Stimulated activated CD4-positive, alpha-beta T cell treated with anti-CD3 and anti-CD28 coated beads, Interleukin-15, amount 100 ng/mL, for 1 hour (primary cell): ENCODE measurements around the gene NEDD8.

Experiments
- DNase-seq, 2 donors: peaks; one replicate each; pipeline ENCODE4 v3.0.0-alpha.2; 2020; ENCODE audit warnings: low read depth in 1 of 2, low spot score in 1 of 2

The NEDD8 gene

GRCh38 chr14:24197056-24197450 is 35.1 kb downstream of the NEDD8 start:
- no peak for DNase-seq

DNA sequence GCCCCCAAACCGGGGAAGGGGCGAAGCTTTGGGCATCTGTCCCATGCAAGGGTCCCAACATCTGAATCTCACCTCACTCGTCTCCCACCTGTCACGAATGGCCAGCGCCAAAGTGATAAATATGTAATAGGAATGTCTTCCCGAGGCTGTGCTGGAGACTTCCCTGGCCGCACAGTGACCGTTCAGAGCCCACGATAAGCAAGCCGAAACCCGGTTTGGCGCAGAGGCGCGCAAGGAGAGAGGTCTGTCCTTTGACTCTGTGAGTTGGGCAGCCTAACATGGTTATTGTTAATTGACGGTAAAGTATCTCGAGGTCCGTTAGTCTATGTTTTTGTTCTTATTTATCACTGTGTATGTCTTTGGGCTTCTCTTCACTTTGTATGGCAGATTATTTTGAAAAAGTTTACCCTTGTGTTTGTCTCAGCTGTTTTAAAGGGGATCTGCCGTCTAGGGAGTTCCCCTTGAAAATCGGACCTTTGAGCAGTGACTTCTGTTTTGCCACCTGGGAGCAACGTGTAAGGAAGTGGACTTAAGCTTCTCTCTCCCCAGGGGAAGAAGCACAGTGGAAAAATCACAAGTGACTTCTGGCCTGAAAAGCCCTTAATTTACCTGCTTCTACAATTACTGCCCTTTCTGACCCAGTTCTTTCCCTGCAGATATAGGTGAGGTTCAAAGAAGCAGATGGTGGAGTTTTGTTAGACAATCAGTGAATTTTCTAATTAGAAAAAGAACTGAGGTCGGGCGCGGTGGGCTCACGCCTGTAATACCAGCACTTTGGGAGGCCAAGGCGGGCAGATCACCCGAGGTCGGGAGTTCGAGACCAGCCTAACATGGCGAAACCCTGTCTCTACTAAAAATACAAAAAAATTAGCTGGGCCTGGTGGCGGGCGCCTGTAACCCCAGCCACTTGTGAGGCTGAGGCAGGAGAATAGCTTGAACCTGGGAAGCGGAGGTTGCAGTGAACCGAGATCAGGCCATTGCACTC is 35.8 kb downstream of the NEDD8 start:
- no peak for DNase-seq

GRCh38 chr14:24195186-24196070 is 36.7 kb downstream of the NEDD8 start, which contains the start of gene TM9SF1:
TSS of gene TM9SF1 (minus strand) at chr14:24195441. CDS start at chr14:24195019, 422 bp downstream.
- peak; percentile 72 to 78 for DNase-seq

GRCh38 chr14:24194873-24195185 is 37.3 kb downstream of the NEDD8 start:
- no peak for DNase-seq

- DNase-seq, result no peak
Observed at GRCh38 chr14:24194186-24194872, 37.8 kb downstream of the NEDD8 start.

GRCh38 chr14:24192933-24193332 is 39.2 kb downstream of the NEDD8 start:
- no peak for DNase-seq

GRCh38 chr14:24190416-24190815 is 41.8 kb downstream of the NEDD8 start:
- DNase-seq, result no peak

GRCh38 chr14:24189460-24189859 is 42.7 kb downstream of the NEDD8 start:
- no peak for DNase-seq

DNA sequence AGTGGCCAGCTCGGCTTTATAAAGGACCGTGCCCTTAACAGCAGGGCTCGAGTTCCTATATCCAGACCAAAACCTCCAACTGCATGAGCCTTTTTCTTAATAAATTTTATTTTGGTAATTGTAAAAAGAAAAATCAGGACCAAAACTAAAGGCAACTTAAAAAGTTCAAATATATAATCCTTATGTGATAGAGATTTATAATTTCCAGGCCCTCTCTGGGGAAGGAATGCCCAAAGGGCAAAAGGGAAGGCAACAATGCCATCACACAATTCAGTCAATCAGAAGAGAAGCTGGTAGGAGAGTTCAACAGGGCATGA is 43.1 kb downstream of the NEDD8 start:
- no peak for DNase-seq

DNA sequence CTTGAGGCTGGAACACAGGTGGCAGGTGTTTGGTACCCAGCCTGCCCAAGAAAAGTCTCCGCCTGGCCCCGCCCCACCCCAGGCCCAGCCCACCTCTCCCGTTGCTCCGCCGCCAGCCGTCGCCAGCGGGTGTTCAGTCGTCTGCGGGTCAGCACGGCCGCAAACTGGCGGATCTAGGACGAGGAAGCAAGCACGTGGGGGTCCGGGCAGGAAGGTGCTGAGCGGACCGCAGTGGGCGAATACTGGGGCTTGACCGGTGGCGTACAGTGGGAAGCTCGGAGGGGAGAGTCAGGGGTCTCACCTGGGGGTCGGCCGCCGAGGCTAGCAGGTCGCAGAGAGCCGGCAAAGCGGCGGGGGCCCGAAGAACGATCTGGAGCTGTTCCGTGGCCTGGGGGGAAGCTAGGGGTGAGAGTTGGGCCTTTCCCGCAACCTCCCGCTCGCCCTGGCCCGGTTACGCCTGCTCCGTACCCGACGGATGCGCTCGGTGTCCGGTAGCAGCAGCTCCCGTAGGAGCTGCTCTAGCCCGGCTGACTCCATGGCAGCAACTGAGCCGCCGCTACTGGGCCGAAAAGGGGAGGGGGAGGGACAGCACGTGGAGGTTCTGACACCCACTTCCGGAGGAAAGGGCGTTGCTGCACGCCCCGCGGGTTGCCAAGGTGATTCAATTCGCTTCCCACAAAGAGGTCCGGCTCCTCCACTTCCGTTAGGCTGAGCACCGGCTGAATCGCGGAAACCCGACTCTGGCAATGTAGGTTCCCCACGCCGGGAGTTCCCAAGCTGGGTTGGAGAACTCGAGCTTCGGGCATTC is 43.7 kb downstream of the NEDD8 start, which contains the start of gene IPO4:
IPO4 (minus strand) TSS at position 566 of the 808 bp plus-strand sequence; CDS start at position 537, 29 bp downstream.
- peak; percentile 85 to 89 for DNase-seq

- no peak for DNase-seq
Observed at GRCh38 chr14:24187539-24187915, 44.6 kb downstream of the NEDD8 start.

DNA sequence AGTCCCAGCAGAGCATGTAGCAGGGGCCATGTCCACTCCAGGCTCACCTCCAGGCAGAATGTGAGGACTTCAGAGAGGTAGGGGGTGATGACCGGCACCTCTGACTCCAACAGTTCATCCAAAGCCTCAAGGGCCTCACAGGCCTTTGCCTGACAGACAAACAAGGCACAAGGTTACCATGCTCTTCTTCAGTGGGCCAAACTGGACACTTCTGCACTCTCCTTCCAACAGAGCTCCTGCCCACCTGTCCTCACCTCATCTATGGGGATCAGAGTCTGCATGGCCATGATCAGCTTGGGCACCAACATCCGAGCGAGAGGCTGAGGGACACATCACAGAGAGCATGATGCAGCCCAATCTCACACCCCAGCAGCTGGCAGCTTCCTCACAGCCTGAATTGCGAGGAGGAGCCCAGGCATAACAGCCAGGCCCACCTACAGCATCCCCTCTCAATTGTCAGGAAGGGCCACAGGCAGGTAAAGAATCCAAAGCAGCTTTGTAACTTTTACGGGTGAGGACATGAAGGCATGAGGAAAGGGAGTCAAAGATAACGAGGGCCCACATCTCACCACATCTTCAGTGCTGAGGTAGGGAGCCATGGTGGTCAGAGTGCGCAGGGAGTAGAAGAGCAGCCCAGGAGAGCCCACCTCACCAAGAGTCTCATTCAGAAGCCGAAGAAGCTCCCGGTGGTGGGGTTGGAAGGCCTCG is 45.2 kb downstream of the NEDD8 start:
- DNase-seq, result no peak

DNA sequence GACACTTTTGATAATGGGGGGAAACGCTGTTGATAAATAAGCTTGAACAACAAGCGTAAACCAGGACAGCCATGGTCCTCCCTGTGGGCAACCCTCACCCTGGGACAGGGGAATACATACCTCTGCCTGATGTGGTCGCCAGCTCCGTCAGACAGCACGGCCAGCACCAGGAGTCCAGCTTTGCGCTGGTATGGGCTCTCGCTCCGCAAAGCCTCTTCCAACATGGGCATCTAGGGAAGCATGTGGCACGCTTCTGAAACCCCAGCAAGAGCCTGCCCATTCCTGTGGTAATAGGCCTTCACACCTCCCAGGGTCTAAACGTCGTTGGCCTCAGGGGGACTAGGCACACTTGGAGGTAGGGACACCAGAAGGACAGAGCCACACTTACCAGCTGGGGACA is 46.4 kb downstream of the NEDD8 start:
- no peak for DNase-seq

GRCh38 chr14:24185026-24185425 is 47.1 kb downstream of the NEDD8 start:
- no peak for DNase-seq

DNA sequence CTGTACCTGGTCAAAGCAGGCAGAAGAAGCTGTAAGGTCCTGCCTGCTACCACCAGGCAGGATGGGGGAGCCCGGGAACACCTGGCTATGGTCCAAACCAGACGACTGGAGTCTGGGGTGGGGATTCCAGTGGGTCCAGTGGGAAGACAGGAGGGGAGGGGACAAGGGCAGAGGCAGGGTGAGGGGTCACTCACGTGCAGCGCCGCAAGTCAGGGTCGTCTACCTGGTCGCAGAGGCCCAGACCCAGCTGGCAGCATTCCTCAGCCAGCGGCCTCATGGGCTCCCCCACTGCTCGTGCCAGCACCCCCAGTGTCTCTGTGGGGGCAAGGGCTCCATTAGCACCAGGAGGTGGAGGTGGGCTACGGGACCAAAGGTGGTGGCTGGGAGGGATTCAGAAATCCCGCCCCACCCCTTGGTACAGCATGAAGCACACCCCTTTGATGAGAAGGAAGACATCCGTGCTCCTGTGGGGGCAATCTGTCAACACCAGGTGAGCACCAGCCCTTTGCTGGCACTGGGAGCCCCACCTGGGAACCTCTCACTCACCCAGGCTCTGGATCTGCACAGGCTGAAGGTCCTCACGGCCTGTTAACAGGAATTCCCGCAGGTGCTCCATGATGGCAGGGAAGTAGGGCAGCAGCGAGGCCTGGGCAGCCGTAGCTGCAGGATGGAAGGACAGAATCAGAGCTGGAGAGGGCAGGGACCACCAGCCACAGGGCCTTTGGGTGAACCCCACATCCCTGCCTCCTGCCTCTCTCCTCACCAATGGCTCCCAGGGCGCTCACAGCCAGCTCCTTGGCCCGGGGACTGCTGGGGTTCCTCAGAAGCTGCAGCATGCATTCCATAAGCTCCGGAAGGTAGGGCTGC is 47.8 kb downstream of the NEDD8 start:
- no peak for DNase-seq

DNA sequence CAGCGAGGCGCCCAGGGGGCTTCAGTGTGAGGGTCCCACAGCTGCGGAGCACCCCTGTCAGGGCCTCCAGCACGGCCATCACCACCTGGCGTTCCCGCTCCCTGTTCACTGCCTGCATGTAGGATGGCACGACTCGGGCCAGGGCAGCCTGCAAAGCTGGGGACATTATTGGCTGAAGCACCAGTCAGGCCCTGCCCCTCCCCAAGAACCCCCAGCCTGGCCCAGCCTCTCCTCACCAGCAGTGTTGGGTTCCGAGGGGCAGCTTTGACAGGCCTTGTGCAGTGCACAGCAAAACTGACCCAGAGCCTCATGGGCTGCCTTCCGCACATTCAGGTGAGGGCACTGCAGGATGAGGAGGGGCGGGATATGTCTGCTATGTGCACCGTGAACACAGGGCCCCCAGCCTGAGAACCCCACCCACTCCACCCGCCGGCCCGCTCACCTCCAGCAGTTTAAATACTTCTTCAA is 49.1 kb downstream of the NEDD8 start:
- no peak for DNase-seq

DNA sequence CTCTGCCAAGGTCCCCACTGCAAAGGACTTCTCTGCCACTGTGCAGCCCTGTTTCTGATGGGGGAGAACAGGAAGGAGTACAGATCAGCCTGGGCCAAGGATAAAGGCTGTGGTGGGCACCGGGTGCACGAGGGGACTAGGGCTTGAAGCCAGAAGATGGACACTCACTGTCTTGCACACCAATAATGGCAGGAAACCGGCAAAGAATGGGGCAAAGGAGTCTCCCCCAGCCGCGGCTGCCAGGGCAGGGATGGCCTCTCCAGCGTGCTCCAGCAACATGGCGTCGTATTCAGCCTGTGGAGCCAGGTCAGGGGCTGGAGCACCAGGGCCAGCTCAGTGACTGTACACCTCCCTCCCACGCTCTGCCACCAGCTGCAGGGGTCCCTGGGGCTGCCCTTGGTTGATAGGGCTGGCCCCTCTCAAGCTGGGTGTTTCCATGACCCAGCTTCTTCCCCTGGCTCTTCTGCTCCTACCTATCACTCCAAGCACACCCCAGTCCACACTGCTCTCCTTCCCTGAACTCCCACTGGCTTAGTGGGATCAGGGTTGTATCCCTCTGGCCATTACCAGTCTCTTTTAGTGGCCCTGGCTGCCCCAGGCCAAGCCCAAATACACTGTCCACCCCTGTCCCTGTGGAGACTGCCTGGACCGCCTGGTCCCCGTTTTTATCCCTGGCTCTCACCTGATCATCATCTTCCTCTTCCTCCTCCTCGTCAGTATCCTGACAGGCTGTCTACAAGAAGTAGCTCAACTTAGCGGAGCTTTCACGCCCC is 49.9 kb downstream of the NEDD8 start:
- no peak for DNase-seq
